ENCODE measurements around the gene GNB3.
A peak's percentile ranks its signal among the peaks of the same experiment; 100 is the strongest.

Gene GNB3
- total RNA-seq, result 0 to 2.2 (median 0) reads per million in 17 experiments

DNA sequence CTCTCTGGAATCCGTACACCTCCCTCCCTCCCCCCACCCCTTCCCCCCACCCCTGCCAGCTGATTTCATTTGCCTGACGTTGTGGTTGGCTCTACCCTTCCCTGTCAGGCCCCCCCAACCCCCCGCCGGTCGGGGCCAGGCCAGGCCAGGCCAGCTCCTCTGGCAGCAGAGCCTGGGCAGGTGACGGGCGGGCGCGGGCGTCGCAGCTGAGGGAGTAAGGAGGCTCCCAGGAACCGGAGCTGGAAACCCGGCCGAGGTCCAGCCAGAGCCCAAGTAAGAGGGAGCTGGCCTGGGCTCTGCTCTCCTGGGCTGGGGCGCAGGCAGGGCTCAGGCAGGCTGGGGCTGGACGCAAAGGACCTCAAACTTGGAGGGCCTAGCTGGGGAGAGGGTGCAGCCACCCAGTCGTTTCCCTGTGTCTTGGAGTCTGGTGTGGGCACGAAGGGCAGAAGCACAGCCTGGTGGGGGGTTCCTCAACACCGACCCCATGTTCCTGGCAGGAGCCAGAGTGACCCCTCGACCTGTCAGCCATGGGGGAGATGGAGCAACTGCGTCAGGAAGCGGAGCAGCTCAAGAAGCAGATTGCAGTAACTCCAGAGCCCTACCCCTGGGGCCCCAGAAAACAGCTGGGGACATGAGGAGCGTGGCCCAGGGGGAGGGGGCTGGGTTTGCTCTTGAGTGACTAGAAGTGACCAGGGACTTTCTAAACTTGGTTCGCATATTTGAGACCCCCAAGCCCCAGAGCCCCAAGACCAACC, at the start of gene GNB3:
GNB3 (plus strand) TSS at position 165 of the 755 bp plus-strand sequence; CDS start at position 528, 363 bp downstream.
- no peak for DNase-seq

DNA sequence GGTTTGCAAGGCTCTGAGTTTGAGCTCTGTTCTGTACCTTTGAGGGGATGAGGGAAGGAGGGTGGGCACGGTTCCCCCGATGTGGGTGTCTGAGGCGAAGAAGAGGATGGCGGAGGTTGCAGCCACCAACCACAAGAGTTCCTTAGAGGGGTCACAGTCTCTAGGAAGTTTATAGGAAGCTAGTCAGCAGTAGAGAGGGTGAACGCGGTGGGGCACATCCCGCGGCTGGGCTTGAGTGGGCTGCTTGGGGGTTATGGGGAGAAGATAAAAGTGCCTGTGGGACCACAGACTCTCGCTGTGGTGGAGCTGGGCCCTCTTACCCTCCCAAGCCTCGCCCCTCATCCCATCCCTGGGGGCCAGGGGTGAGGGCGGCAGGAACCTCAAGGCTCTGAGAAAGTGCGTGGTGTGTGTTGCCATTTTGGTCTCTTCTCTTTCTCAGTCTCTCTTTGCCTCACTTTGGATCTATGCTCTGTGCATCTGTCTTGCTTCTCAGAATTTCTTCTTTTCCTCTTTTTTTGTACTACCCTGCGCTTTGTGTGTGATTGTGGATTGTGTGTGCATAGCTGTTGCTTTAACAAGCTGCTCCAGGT, 48.7 kb upstream of the GNB3 start:
- peak in 1 of 4 experiments; percentile 46 for DNase-seq

DNA sequence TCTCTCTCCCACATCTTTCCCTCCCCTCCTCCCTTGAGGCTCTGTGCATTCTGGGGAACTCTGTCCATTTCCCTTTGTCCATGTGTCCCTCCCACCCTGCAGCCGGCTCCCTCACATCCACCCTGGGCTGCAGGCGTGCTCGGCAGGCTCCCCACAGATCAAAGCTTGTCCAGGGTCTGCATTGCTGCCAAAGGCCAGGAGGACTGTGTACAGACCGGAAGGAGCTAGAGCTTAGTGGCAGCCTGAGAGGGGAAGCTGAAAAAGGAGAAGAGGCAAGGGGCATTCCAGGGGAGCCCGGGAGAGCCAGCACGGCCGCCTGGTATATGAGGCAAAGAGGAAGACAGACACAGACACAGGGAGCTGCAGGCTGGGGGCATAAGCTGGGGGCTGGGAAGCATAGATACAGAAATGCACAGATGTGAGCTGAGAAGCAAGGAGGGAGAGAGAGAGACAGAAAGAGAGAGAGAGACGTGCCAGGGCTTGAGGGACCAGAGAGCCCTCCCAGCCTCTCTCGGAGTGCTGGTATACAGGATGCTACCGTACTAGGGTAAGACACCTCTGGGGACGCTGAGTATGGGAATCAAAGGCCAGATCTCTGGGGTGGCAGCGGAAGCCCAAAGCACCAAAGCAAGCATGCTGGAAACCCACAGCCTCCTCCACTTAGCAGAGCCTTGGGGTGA, 48.1 kb upstream of the GNB3 start:
- peak; percentile 89 to 95 (median 94) for DNase-seq

DNA sequence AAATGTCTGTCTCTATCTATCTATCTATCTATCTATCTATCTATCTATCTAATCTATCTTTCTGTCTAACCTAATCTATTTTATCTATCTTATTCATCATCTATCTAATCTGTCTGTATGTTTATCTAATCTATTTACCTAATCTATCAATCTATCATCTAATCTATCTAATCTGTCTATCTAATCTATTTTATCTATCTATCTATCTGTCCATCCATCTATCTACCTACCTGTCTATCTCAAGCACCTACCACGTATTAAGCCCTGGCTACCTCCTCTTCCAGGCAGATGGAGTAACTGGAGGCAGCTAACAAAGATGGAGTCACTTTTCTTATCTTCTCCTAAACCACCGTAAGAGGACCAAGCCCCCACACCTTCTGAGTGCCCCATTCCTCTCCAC, 45.6 kb upstream of the GNB3 start:
- no peak for DNase-seq

DNA sequence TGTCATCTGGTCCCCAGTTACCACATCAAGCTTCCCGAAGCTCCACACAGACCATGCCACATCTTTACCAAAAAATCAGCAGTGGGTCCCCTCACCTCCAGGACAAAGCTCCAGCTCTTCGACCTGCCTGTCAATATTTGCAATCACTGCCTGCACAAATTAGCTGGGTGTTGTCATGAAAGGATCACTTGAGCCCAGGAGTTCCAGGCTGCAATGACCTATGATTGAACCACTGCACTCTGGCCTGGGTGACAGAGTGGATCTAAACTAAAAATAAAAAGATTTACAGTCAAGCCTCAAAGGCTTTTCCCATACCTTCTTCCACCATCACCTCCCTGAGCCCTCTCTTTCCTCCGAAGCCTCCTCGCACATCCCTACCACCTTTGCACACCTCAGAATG, 44.1 kb upstream of the GNB3 start:
- DNase-seq, result no peak

DNA sequence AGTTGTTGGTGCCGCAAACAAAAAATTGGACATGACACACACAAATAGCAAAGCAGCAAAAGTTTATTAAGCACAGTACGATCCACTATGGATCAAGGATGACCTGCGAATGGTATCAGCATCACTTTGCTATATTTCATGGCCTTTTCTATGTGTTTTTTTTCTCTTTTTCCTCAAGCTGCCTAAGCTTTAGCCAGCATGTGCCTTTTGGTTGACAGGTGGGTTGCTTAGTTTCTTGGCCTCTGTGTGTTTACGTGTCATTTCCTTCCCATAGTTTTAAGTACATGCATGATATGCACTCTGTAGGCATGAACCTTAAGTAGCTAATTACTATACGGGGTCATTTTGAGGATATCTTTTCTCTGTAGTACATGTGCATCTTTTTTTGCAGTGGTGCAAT, 41.6 kb upstream of the GNB3 start:
- no peak for DNase-seq

DNA sequence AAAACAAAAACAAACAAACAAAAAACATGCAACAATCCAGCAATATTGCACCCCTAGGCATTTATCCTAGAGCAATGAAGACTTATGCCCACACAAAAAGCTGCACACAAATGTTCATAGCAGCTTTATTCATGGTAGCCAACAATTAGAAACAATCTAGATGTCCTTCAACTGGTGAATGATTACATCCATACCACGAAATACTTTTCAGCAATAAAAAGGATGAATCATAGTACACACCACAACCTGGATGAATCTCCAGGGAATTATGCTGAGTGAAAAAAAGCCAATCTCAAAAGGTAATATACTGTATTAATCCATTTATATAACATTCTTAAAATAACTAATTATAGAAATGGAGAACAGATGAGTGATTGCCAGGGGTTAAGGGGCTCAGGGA, 33.6 kb upstream of the GNB3 start:
- no peak for DNase-seq

DNA sequence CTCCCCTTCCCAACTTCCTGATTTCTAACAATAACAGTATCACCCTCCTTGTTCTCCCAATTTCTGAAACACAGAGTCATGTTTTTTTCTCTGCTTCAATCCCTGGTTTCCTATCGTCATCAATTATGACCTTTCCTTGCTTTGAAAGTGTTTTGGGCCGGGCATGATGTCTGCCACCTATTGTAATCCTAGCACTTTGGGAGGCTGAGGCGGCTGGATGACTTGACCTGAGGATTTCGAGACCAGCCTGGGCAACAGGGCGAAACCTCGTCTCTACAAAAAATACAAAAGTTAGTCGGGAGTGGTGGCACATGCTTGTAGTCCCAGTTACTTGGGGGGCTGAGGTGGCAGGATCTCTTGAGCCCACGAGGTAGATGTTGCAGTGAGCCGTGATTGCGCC, 31.7 kb upstream of the GNB3 start:
- no peak for DNase-seq

DNA sequence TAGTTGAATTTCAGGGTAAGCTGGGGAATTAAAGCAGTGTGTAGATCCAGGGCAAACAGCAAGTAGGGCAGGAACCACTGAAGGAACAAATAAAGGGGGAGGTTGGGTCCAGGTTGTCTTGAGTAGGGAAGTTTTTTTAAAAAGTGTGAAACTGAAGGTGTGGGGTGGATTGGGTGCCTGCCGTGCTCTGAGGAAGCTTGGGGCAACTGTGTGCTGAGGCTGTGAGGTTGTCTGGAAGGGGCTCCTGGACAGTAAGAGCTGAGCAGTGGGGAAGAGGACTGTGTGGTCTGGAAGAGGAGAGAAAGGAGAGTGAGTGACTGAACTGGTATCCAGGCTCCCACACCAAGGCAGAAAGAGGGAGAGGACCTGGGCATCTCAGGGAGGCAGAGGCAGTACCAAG, 30.0 kb upstream of the GNB3 start:
- DNase-seq, result no peak

DNA sequence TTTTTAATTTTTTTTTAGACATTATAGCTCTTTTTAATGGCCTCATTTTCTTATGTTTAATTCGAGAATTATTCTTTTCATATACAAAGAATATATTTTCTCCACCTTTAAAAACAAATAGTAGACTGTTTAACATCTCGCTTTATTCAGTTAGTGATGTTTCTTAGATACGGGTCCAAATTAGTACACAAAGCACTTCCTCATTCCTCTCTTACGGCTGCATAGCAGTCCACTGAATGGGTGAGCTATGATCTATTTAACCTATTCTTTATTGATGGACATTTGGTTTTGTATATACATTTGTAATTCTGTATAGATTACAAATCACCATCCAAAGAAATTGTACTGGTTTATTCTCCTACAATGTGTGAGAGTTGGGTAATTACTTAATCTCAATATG, 27.4 kb upstream of the GNB3 start:
- no peak for DNase-seq

DNA sequence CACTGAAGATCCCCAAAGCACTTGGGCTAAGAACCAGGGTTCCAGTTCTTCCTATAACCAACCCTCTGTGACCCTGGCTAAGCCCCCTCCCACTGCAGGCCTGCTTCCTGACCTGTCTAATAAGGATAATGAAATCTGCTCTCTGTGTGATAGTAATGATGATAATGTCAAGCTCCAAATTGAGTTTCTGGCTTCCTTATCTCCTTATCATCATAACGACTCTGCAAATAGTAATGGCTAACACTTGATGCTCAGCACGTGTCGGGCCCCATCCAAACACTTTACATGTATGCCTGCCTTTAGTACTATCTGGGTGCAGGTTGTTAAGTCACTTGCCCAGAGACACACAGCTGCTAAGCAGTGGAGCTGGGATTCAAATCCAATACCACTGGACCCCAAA, 24.1 kb upstream of the GNB3 start:
- DNase-seq, result no peak

DNA sequence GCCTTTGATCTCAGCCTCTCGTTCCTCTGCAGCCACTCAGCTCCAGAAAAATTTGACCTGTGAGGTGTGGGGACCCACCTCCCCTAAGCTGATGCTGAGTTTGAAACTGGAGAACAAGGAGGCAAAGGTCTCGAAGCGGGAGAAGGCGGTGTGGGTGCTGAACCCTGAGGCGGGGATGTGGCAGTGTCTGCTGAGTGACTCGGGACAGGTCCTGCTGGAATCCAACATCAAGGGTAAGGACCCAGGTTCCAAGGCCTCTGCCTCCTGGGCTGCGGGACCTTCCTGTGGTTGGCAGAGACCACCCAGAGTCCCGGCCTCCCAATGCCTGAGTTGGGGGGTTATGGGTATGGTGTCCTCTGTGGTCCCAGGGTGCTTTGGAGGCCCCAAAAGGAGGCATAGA, 23.6 kb upstream of the GNB3 start:
- DNase-seq, result no peak

DNA sequence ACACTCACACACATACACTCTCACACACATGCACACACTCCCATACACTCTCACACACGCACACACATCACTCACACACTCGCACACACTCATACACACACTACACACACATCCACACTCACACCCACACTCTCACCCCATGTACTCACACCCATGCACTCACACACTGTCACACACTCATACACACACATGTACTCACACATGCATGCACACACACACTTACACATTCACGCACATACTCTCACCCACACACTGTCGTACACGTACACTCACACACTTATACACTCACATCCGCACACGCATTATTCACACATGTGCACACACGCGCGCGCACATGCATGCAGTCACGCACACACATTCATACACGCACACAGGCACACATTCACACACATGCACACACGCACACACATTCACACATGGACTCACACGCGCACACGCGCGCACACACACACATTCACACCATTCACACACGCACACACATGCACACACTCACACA, 23.0 kb upstream of the GNB3 start:
- no peak for DNase-seq

DNA sequence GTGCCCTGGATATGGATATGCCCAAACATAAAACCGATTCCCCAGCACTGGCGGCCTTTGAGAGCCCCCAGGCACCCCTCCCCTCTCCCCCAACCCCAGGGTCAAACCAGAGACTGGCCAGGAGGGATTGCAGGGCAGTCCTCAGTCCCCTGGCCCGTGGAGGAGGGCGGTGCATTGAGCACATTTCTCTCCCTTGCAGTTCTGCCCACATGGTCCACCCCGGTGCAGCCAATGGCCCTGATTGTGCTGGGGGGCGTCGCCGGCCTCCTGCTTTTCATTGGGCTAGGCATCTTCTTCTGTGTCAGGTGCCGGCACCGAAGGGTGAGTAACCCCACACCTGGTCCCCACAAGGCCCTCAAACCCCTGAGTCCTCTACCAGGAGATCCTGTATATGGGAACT, 22.5 kb upstream of the GNB3 start:
- DNase-seq, result no peak

DNA sequence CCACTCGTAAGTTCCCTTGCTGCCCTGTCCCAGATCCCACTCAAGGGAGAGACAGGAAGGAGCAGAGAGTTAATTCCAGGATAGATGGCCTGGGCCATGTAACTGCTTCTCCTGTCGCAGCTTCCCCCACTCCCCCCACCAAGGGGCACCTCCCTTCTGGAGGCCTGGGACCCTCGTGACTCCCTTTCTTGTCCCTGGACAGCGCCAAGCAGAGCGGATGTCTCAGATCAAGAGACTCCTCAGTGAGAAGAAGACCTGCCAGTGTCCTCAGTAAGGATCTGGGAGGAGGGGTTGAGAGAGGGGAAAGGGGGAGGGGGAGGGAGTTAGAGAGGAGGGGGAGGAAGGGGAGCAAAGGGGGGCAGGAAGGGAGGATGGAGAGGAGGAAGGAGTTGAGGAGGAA, 22.1 kb upstream of the GNB3 start:
- no peak for DNase-seq

DNA sequence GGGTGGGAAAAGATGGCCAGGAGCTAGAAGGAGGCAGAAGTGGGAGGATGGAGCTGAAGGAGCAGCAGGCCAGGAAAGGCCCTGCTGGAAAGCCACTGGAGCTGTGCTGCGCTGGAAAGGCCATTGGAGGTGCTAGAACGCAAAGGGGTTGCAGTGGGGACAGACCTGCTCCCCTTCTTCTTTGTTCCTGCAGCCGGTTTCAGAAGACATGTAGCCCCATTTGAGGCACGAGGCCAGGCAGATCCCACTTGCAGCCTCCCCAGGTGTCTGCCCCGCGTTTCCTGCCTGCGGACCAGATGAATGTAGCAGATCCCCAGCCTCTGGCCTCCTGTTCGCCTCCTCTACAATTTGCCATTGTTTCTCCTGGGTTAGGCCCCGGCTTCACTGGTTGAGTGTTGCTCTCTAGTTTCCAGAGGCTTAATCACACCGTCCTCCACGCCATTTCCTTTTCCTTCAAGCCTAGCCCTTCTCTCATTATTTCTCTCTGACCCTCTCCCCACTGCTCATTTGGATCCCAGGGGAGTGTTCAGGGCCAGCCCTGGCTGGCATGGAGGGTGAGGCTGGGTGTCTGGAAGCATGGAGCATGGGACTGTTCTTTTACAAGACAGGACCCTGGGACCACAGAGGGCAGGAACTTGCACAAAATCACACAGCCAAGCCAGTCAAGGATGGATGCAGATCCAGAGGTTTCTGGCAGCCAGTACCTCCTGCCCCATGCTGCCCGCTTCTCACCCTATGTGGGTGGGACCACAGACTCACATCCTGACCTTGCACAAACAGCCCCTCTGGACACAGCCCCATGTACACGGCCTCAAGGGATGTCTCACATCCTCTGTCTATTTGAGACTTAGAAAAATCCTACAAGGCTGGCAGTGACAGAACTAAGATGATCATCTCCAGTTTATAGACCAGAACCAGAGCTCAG, 21.4 kb upstream of the GNB3 start:
- DNase-seq, result no peak

DNA sequence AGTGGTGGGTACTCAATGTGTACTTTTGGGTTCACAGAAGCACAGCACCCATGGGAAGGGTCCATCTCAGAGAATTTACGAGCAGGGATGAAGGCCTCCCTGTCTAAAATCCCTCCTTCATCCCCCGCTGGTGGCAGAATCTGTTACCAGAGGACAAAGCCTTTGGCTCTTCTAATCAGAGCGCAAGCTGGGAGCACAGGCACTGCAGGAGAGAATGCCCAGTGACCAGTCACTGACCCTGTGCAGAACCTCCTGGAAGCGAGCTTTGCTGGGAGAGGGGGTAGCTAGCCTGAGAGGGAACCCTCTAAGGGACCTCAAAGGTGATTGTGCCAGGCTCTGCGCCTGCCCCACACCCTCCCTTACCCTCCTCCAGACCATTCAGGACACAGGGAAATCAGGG, 20.6 kb upstream of the GNB3 start:
- no peak for DNase-seq

DNA sequence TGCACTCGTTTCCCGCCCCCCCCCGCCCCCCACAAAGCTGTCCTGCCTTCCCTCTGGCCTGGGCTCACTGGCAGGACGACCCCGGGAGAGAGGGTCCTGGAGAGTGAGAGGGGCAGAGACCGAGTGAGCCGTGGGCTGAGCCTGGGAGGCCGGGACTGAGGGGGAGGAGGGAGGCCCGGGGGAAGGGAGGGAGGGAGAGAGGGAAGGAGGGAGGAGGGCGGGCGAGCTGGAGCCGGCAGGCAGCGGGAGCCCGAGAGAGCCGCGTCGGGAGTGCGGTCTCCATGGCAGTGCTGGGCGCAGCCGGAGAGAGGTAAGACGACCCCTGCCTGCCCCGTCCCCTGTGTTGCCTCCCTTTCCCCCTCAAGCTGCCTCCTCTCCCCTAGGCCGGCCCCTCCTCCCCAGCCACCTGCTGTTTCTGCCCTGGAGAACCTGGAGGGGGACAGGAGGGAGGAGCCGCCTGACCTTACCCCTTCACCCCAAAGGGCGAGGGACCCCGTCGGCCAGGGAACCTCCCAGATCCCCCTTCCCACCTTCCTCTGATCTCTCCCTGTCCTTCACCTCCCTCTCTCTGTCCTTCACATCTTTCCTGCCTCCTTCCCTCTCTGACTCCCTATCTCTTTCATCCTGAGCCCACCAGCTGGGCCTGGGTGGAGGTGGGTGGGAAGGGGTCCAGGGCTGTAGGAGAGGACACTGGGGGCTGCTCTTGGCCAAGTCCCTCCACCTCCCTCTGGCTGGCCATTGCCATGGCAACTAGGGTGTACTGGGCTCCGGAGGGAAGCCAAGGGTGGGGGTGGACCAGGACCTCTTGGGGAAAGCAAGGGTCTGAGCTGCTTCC, 18.9 kb upstream of the GNB3 start, which contains the start of gene GPR162:
GPR162 (plus strand) TSS at position 231 of the 835 bp plus-strand sequence. CDS start 2,078 bp downstream, outside the sequence.
- peak; percentile 26 to 71 (median 58) for DNase-seq

DNA sequence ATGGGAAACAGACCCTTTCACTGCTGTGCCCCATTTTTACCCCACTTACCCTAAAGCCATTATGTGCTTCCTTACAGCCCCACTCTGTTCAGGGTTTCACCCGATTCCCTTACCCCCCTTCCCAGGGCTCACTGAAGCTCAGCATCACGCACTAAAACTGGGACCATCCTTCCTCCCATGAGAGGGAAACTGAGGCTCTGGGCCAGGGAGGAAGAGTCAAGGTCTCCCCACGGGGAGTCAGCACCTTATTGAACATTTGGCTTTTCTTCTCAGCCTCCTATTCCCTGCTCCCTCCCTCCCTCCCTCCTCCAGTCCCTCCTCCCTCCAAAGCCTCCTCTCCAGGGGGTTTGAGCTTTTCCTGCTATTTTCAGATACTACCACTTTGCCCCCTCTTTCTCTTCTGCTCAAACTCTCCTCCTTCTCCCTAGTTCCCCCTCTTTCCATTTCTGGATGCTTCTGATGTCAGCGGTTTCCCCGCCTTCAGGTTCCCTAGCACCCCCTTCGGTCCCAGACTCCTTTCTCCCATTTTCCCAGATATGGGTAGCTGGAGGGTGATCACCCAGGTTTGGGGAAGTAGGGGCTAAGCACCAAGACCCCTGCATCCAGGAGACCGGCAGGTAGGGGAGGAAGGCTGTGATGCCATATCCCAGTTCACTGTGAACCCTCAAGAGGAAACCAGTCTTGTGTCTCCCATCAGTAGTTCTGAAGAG, 18.1 kb upstream of the GNB3 start:
- peak in 1 of 4 experiments; percentile 1 for DNase-seq

DNA sequence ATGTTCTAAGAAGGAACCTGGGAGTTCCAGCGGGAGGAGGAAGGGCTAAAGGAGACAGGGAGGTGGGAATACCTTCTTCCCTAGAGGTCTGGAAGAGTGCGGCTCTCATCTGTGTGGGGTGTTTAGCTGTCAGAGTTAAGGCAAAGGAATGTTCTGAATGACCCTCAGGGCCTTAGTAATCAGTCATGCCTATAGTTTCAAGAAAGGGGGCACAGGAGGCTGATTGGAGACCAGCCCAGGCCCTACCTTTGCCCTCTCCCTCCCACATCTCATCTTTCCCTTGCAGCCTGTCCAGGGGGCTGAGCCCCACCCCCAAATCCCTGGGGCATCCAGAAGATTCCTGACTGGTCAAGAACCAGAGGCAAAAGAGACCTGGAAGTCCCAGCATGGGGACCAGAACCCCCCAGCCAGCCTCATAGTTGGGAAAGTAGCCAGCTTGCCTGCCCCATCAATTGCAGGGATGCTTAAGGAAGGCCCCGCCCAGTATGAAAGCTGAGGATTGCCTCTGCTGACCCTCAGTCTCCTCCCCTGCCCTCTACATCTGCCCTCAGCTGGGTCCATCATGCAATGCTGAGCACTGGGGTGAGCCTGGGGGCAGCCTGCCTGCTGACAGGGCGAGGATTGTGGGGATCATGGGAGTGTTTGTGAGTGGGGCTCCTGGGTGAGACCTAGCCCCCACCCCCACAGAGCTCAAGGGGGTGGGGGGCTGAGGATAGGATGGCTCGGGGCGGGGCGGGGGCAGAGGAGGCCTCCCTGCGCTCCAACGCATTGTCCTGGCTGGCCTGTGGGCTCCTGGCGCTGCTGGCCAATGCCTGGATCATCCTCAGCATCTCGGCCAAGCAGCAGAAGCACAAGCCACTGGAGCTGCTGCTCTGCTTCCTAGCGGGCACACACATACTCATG, 17.3 kb upstream of the GNB3 start:
- peak in 1 of 4 experiments; percentile 1 for DNase-seq

Data from suppressor macrophage (primary cell).